ENCODE measurements around the gene CNOT10. TPM values are rescaled to one million over a fixed set of nuclear protein-coding genes. Genes with fewer than 3 reads are reported as not detected.
"Not testable (repeated sequence)": the region's sequence is repeated elsewhere in the genome, so short reads cannot be mapped to it uniquely, and the experiment has no call there.

Gene CNOT10
- polyA plus RNA-seq, 10 donors: 18.2 to 35.0 (median 25.9) TPM

- DNase-seq: no peak
Measured at GRCh38 chr3:32686713-32687112, 1.7 kb downstream of the CNOT10 start.

GRCh38 chr3:32691847-32692246 lies 6.9 kb downstream of the CNOT10 start:
- no peak for DNase-seq

GRCh38 chr3:32696523-32696922 lies 11.5 kb downstream of the CNOT10 start:
- no peak for DNase-seq

GRCh38 chr3:32698506-32698905 lies 13.5 kb downstream of the CNOT10 start:
- no peak for DNase-seq

- DNase-seq: no peak
Measured at GRCh38 chr3:32699429-32699828, 14.4 kb downstream of the CNOT10 start.

GRCh38 chr3:32700244-32700643 lies 15.3 kb downstream of the CNOT10 start:
- no peak for DNase-seq

- no peak for DNase-seq
Measured at GRCh38 chr3:32703491-32703972, 18.5 kb downstream of the CNOT10 start.

GRCh38 chr3:32705232-32705631 lies 20.2 kb downstream of the CNOT10 start:
- no peak for DNase-seq

- no peak for DNase-seq
Measured at GRCh38 chr3:32706348-32707025, 21.5 kb downstream of the CNOT10 start.

- DNase-seq: no peak
Measured at GRCh38 chr3:32707026-32707370, 22.0 kb downstream of the CNOT10 start.

- no peak for DNase-seq
Measured at GRCh38 chr3:32708672-32709283, 23.8 kb downstream of the CNOT10 start.

GRCh38 chr3:32709346-32709745 lies 24.4 kb downstream of the CNOT10 start:
- no peak for DNase-seq

GRCh38 chr3:32712506-32713055 lies 27.6 kb downstream of the CNOT10 start:
- DNase-seq: no peak

GRCh38 chr3:32713181-32713580 lies 28.2 kb downstream of the CNOT10 start:
- DNase-seq: no peak

GRCh38 chr3:32719335-32719734 lies 34.3 kb downstream of the CNOT10 start:
- no peak for DNase-seq

GRCh38 chr3:32719931-32720330 lies 34.9 kb downstream of the CNOT10 start:
- no peak for DNase-seq

- DNase-seq: no peak
Measured at GRCh38 chr3:32725721-32726120, 40.7 kb downstream of the CNOT10 start.

GRCh38 chr3:32733631-32734229 lies 48.7 kb downstream of the CNOT10 start:
- peak; percentile 12 to 35 (median 14) for DNase-seq

- DNase-seq: no peak
Measured at GRCh38 chr3:32734756-32735155, 49.8 kb downstream of the CNOT10 start.

GRCh38 chr3:32743470-32743869 lies 58.5 kb downstream of the CNOT10 start:
- DNase-seq: not testable (repeated sequence)

GRCh38 chr3:32743934-32744333 lies 58.9 kb downstream of the CNOT10 start:
- DNase-seq: no peak

- DNase-seq: no peak
Measured at GRCh38 chr3:32751377-32751776, 66.4 kb downstream of the CNOT10 start.

GRCh38 chr3:32755761-32756160 lies 70.8 kb downstream of the CNOT10 start:
- DNase-seq: no peak
